ENCODE data around the gene LIF.
"Not testable (repeated sequence)": the region's sequence is repeated elsewhere in the genome, so short reads cannot be mapped to it uniquely, and the experiment has no call there.

DNA sequence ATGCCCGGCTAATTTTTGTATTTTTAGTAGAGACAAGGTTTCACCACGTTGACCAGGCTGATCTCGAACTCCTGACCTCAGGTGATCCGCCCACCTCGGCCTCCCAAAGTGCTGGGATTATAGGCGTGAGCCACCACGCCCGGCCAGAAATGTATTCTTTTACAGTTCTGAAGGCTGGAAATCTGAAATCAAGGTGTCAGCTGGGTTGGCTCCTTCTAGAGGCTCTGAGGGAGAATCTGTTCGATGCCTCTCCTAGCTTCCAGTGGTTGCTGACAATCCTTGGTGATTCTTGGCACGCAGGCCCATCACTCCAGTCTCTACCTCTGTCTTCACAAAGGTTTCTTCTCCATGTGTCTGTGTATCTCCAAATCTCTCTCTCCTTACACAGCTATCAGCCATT, 45.7 kb downstream of the LIF start:
- TF ChIP-seq, protein P1, sequence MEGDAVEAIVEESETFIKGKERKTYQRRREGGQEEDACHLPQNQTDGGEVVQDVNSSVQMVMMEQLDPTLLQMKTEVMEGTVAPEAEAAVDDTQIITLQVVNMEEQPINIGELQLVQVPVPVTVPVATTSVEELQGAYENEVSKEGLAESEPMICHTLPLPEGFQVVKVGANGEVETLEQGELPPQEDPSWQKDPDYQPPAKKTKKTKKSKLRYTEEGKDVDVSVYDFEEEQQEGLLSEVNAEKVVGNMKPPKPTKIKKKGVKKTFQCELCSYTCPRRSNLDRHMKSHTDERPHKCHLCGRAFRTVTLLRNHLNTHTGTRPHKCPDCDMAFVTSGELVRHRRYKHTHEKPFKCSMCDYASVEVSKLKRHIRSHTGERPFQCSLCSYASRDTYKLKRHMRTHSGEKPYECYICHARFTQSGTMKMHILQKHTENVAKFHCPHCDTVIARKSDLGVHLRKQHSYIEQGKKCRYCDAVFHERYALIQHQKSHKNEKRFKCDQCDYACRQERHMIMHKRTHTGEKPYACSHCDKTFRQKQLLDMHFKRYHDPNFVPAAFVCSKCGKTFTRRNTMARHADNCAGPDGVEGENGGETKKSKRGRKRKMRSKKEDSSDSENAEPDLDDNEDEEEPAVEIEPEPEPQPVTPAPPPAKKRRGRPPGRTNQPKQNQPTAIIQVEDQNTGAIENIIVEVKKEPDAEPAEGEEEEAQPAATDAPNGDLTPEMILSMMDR (IDR thresholded peaks at IDR 0.05 in 4 of 5, conservative IDR thresholded peaks at IDR 0.05 in 1 of 5), result not testable (repeated sequence)
- not testable (repeated sequence) for TF ChIP-seq POLR2A (IDR thresholded peaks at IDR 0.05)
